Measurements from ENCODE around the gene ABCB11. TPM values are rescaled to one million over a fixed set of nuclear protein-coding genes. Genes with fewer than 3 reads are reported as not detected.
"Not testable (repeated sequence)": the region's sequence is repeated elsewhere in the genome, so short reads cannot be mapped to it uniquely, and the experiment has no call there.

Gene ABCB11
- total RNA-seq, 1 donor from 2014 or later = 0.05 TPM

GRCh38 chr2:169018390-169018789, 12.7 kb downstream of the ABCB11 start:
- Histone ChIP-seq H3K27me3 (ENCODE audit: low read depth) (no peaks in the 10 kb centered on the region), H3K4me3 (no peak overlapping the region), H3K4me1 (peaks cover 7% of the 10 kb centered on the region), H3K36me3 (no peaks in the 10 kb centered on the region), H3K9me3 (replicated peaks) (no peaks in the 10 kb centered on the region), H3K27ac (replicated peaks) (no peak overlapping the region)
- DNase-seq = no peak
- intact Hi-C loops (cut with micrococcal nuclease) = no loop called here
- no peak for TF ChIP-seq CTCF (IDR thresholded peaks at IDR 0.05; ENCODE audit: borderline replicate concordance)

GRCh38 chr2:169015943-169016342, 15.2 kb downstream of the ABCB11 start:
- no peaks in the 10 kb centered on the region for H3K36me3 ChIP-seq
- intact Hi-C loops (cut with micrococcal nuclease) = no loop called here
- TF ChIP-seq CTCF (IDR thresholded peaks at IDR 0.05; ENCODE audit: borderline replicate concordance) = no peak
- no peak overlapping the region for H3K4me3 ChIP-seq
- DNase-seq = no peak
- no peaks in the 10 kb centered on the region for H3K9me3 ChIP-seq (replicated peaks)
- no peaks in the 10 kb centered on the region for H3K27me3 ChIP-seq (ENCODE audit: low read depth)
- H3K27ac ChIP-seq (replicated peaks) = no peak overlapping the region
- peaks cover 24% of the 10 kb centered on the region for H3K4me1 ChIP-seq

GRCh38 chr2:169014780-169015179, 16.3 kb downstream of the ABCB11 start:
- Histone ChIP-seq H3K4me1 (peaks cover 33% of the 10 kb centered on the region), H3K36me3 (no peaks in the 10 kb centered on the region), H3K27ac (replicated peaks) (no peak overlapping the region), H3K27me3 (ENCODE audit: low read depth) (no peaks in the 10 kb centered on the region), H3K9me3 (replicated peaks) (no peaks in the 10 kb centered on the region), H3K4me3 (no peak overlapping the region)
- TF ChIP-seq CTCF (IDR thresholded peaks at IDR 0.05; ENCODE audit: borderline replicate concordance) = no peak
- intact Hi-C loops (cut with micrococcal nuclease) = no loop called here
- DNase-seq = no peak

GRCh38 chr2:169013628-169014026, 17.5 kb downstream of the ABCB11 start:
- TF ChIP-seq CTCF (IDR thresholded peaks at IDR 0.05; ENCODE audit: borderline replicate concordance) = no peak
- no peak for DNase-seq
- H3K4me1 ChIP-seq = peaks cover 33% of the 10 kb centered on the region
- intact Hi-C loops (cut with micrococcal nuclease) = no loop called here
- no peak overlapping the region for H3K4me3 ChIP-seq
- no peak overlapping the region for H3K27ac ChIP-seq (replicated peaks)
- H3K36me3 ChIP-seq = no peaks in the 10 kb centered on the region
- H3K9me3 ChIP-seq (replicated peaks) = no peaks in the 10 kb centered on the region
- no peaks in the 10 kb centered on the region for H3K27me3 ChIP-seq (ENCODE audit: low read depth)

- no peak for DNase-seq
- H3K9me3 ChIP-seq (replicated peaks) = no peaks in the 10 kb centered on the region
- H3K36me3 ChIP-seq = no peaks in the 10 kb centered on the region
- no peak overlapping the region for H3K4me3 ChIP-seq
- peak overlapping the region; percentile 78 for H3K27ac ChIP-seq (replicated peaks)
- no peak for TF ChIP-seq CTCF (IDR thresholded peaks at IDR 0.05; ENCODE audit: borderline replicate concordance)
- intact Hi-C loops (cut with micrococcal nuclease) = no loop called here
- peaks cover 33% of the 10 kb centered on the region for H3K4me1 ChIP-seq
- H3K27me3 ChIP-seq (ENCODE audit: low read depth) = no peaks in the 10 kb centered on the region
Measured at GRCh38 chr2:169012812-169013627, 18.1 kb downstream of the ABCB11 start.

- H3K27ac ChIP-seq (replicated peaks) = peak overlapping the region; percentile 78
- not testable (repeated sequence) for H3K9me3 ChIP-seq (replicated peaks)
Measured at GRCh38 chr2:169012191-169012792, 18.8 kb downstream of the ABCB11 start.

More at GRCh38 chr2:169012191-169012792, 18.8 kb downstream of the ABCB11 start:
- H3K36me3 ChIP-seq; H3K4me3 ChIP-seq; intact Hi-C loops (cut with micrococcal nuclease); H3K27me3 ChIP-seq (ENCODE audit: low read depth): not testable (repeated sequence)
- peaks cover 33% of the 10 kb centered on the region for H3K4me1 ChIP-seq
- peak; percentile 28 for DNase-seq
